ENCODE data around the gene TSHZ2.
"Not testable (repeated sequence)": the region's sequence is repeated elsewhere in the genome, so short reads cannot be mapped to it uniquely, and the experiment has no call there.

DNA sequence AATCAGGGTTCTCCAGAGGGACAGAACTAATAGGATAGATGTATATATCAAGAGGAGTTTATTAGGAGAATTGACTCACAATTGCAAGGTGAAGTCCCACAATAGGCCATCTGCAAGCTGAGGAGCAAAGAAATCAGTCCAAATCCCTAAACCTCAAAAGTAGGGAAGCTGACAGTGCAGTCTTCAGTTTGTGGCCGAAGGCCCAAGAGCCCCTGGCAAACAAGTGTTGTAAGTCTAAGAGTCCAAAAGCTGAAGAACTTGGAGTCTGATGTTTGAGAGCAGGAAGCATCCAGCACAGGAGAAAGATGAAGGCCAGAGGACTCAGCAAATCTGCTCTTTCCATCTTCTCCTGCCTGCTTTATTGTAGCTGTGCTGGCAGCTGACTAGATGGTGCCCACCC lies 117.7 kb downstream of the TSHZ2 start:
- TF ChIP-seq, protein P1, sequence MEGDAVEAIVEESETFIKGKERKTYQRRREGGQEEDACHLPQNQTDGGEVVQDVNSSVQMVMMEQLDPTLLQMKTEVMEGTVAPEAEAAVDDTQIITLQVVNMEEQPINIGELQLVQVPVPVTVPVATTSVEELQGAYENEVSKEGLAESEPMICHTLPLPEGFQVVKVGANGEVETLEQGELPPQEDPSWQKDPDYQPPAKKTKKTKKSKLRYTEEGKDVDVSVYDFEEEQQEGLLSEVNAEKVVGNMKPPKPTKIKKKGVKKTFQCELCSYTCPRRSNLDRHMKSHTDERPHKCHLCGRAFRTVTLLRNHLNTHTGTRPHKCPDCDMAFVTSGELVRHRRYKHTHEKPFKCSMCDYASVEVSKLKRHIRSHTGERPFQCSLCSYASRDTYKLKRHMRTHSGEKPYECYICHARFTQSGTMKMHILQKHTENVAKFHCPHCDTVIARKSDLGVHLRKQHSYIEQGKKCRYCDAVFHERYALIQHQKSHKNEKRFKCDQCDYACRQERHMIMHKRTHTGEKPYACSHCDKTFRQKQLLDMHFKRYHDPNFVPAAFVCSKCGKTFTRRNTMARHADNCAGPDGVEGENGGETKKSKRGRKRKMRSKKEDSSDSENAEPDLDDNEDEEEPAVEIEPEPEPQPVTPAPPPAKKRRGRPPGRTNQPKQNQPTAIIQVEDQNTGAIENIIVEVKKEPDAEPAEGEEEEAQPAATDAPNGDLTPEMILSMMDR (IDR thresholded peaks at IDR 0.05), result not testable (repeated sequence)
- TF ChIP-seq POLR2A (IDR thresholded peaks at IDR 0.05), result not testable (repeated sequence)

Measured in testis (tissue), 2 donors.